GM12874 (cell line): ENCODE data around the gene ITPKB.

ENCODE experiments used
- TF ChIP-seq, protein P1 (sequence below): IDR thresholded peaks from 2 replicates; pipeline ENCODE4 v1.5.1; 2011; ENCODE audit warnings: low read depth, mild to moderate bottlenecking, control low read depth, low read length, moderate library complexity; ENCODE audit not compliant: insufficient read depth

The ITPKB gene

DNA sequence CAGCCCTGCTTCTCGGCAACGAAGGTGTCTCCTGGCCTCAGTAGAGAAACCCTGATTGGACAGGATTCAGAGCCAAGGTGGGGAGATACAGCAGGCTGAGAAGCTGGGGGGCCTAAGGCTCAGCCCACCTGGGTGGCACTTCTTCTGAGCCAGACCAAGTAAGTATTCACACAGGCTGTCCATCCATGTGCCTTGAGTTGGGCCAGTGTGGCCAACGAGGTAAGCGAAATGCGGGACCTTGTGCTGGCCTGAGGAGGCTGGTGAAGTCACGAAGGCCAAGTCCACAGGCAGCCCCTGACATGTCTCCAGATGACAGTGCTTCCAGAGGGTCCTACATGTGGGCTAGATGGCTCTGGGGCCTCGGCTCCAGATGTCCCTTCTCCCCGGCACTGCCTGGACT lies 91.4 kb downstream of the ITPKB start:
- TF ChIP-seq, protein P1, sequence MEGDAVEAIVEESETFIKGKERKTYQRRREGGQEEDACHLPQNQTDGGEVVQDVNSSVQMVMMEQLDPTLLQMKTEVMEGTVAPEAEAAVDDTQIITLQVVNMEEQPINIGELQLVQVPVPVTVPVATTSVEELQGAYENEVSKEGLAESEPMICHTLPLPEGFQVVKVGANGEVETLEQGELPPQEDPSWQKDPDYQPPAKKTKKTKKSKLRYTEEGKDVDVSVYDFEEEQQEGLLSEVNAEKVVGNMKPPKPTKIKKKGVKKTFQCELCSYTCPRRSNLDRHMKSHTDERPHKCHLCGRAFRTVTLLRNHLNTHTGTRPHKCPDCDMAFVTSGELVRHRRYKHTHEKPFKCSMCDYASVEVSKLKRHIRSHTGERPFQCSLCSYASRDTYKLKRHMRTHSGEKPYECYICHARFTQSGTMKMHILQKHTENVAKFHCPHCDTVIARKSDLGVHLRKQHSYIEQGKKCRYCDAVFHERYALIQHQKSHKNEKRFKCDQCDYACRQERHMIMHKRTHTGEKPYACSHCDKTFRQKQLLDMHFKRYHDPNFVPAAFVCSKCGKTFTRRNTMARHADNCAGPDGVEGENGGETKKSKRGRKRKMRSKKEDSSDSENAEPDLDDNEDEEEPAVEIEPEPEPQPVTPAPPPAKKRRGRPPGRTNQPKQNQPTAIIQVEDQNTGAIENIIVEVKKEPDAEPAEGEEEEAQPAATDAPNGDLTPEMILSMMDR: no peak

DNA sequence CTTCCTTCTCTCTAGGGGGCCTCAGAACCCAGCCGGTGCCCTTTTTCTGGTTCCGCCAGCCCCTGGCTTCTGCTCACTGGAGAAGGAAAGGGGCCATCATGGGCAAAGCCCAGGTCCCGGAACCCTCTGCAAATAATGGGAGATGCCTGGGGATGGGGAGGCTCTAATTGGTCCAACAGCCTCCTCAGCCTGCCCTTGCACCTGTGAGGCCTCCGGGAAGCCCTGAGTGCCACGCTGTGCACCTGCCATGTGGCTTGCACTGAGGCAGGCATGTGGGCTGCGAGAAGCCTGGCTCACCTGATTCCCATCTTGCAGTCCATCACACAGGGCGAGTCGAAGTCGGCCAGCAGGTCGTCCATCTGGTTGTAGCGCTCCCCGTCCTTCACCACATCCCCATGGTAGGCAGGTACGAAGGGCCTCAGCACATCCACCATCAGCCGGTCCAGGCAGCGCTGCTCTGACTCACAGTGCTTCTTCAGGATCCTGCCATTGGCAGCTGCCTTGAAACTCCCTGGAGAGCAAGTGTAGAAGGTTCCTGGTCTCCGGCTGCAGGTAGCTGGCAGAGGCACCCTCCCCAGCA lies 92.1 kb downstream of the ITPKB start:
- TF ChIP-seq, protein P1: no peak

DNA sequence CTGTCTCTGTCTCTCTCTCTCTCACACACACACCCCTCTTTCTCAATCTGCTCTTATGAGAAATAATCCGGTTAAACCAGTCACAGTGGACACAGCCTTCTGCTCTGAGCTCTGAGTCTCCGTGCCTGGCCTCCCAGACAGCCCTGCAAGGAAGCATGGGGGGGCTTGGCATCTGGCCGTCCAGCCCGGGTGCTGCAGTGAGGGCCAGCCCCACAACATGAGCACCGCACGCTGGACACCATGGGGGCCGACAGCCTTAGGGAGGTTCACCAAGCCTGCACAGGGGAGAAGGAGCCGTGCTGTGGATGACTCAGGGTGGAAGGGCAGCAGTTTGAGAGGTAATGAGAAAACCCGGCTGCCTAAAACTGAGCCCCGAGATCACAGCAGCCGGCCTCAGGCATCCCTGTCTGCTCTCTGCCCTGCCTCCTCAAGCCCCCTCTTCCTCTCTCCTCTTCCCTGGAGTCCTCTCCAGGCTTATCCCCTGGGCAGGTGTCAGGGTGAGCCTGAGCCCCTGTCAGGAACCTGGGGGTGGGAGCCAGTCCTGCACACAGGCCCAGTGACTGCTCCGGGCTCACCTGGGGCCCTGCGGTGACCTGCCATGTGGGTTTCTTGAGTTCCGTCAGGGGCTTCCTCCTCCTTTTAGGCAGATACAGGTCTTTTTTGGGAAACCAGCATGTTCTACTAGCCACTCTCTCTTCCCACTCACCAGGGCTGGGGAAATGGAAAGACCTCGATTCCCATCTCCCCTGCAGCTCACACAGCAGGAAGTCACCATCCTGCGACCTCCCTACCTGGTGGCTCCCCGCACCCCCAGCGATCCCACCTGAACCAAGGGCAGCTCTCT lies 92.8 kb downstream of the ITPKB start:
- TF ChIP-seq, protein P1: no peak

DNA sequence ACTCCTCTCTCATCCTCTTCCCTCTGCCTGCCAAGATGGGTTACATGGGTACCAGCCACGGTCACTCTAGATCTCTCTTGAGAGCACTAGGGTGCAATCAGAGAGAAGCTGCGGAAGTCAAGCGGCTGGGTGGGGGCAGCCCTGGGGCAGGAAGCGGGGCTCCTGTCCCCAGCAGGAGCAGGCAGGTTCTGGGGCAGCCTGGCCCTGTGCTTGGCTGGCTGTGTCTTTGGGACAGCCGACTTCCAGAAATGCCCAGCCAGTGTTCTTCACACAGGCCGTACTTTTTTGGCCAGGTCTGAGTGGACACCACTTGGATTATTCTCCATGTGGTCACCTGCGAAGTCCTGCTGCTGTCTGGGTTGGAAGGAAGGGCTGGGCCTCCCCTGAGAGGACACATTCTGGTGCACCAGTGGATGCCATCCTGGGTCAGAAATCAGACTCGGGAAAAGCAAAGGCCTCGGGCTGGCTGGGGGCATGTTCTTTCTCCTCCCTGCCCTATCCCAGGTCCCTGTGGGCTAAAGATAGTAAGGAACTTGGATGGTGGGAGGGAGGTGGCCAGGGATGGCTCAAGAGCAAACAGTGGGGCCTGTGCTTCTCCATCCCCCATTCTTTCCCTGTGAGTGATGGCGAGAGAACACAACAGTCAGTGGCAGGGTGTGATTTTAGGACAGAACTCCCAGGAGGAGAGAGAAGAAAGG lies 93.7 kb downstream of the ITPKB start:
- TF ChIP-seq, protein P1: no peak

DNA sequence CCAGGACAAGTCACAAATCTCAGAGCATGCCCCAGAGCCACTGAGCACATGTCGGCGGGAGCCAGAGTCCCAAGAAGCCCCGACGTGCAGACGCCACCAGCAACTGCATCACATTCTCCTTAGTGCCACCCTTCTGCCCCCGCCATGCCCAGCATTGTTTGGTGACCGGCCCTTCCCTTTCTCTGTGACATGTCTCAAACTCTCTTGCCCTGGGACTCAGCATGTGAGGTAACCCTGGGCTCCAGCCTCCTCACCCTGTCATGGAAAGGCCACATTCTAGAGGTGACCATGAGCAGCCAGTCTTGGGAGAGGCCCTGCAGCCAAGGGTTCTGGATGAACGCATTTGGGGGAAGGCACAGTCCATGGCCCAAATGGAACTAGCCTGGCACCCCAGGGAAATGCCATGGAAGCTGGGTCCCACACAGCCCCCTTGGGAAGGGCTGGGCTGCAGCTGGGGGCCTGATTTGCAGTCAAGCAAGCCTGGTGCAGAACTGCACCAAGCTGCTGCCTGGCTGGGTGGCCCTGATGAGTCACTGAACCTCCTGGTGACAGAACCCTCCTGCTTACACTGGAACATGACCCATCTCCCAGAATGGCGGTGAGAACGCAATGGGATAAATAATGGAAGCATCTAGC lies 94.4 kb downstream of the ITPKB start:
- TF ChIP-seq, protein P1: no peak

DNA sequence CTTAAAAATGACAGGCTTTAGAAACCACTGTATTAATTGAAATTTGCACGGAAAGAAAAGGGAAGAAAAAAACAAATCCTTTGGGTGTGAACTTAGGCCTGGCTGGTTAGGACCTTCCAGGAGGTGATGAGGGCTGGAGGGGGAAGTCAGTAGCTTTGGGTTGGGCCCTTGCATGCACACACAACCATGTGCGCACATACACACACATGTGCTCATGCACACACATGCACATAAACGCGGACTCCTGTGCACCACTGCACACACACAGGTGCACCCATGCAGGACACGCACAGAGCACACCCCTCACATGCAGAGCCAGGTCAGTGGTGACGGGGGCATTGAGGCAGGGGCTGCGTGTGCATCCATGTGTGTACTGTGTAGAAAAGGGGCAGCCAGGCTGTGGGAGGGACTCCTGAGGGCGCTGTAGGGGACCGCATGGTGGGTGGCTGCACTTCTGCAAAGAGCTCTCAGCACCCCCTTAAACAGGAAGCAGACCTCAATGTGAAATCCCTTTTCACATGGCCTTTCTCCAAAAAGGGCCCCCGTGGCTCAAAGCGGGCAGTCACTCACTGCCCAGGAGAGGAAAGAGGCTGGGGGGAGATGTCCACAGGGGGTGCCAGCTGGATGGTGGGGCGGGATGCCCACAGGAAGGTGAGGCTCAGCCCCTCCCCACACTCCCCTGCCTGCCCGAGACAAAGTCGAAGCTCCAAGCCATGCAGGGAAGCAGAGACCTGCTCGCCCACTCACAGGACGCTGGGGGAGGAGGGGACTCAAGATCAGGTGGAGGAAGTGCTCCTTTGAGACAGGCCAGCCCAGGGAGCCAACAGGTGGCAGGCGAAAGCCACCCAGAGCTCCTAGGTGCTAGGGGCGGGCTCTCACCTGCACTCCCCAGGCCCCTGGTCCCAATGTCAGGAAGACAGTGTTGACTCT lies 95.2 kb downstream of the ITPKB start:
- TF ChIP-seq, protein P1: peak; percentile 43; the same call in 1 of the 2 replicates
